SH-SY5Y (cell line): ENCODE results near the gene PSMB2.

Experiments
- GATA2 ChIP-seq: IDR thresholded peaks from 2 replicates; pipeline ENCODE4 v1.6.1; 2011; ENCODE audit warnings: mild to moderate bottlenecking, low read depth, low read length
- GATA3 ChIP-seq: IDR thresholded peaks from 2 replicates; pipeline ENCODE4 v1.6.1; 2011; ENCODE audit warnings: low read depth, mild to moderate bottlenecking, low read length, moderate library complexity

DNA sequence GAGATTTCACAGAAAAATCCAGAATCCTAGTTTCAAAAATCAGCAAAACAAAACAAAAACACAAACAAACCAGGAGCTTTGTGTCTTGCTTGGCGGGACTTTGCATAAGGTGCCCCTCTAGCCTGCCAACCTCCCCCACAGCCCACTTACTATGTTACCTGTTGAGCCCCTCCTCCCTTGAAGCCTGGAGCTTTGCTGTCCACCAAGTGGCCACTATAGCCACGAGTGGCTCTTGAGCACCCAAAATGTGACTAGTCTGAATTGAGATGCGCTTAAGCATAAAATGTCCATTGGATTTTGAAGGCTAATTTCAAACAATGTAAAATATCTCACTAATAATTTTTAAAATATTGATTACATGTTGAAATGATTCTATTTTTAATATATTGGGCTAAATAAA lies 56.0 kb downstream of the PSMB2 start:
- no peak for TF ChIP-seq GATA2
- TF ChIP-seq GATA3: no peak
